GM19468 (cell line): Measurements from ENCODE around the gene SLC13A2.
A peak's percentile ranks its signal among the peaks of the same experiment; 100 is the strongest.

Source experiments
- ATAC-seq: cut with Tn5 transposase; IDR thresholded peaks from one replicate; pipeline ENCODE4 v1.9.1; 2021; ENCODE audit warnings: mild to moderate bottlenecking, moderate library complexity, moderate number of reproducible peaks; ENCODE audit not compliant: unreplicated experiment; ENCODE audit errors: extremely low read depth

The SLC13A2 gene

GRCh38 chr17:28470266-28470913 lies 3.1 kb upstream of the SLC13A2 start:
- ATAC-seq: no peak

DNA sequence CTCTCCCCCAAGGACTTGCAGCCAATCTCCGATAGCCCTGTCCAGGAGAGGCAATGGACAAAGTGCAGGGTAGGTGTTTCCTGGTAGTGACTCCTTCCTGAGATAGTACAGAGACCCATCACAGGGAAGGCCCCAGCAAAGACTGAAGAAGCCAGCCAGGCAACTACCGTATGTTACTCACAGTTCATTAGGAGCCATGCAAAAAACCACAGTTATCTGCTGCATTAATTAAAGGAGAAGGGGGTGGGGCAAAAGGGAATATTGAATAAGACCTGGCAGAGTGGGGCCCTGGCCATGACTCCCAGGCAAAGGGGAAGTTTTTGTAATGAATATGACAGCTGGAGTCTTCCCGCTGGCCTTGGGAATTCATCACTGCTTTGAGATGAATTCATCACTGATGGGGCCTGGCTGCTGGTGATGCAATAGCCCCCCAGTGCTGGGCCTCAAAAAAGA lies 2.5 kb upstream of the SLC13A2 start:
- no peak for ATAC-seq

- ATAC-seq: no peak
Observed at GRCh38 chr17:28471531-28472342, 1.7 kb upstream of the SLC13A2 start.

GRCh38 chr17:28472871-28473497 lies 460 bp upstream of the SLC13A2 start:
- no peak for ATAC-seq

DNA sequence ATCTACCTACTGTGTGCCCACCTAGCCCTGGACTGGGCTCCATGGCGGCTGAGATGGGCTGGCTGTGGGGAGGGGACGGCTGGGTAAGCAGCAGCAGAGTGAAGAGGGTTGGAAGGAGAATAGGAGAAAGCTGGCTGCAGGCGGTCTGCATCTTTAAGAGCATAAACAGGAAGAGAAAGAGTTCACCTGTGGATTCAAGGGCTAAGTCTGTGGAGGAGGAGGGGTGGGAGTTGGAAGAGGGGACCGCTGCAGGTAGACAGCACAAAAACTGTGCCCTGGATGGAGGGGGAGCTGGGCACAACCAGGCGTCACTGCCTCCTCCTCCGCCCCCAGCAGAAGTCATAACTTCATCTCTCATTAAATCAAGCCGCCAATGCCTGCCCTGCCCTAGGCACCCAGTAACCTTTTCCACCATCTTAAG lies 677 bp downstream of the SLC13A2 start:
- ATAC-seq: no peak

DNA sequence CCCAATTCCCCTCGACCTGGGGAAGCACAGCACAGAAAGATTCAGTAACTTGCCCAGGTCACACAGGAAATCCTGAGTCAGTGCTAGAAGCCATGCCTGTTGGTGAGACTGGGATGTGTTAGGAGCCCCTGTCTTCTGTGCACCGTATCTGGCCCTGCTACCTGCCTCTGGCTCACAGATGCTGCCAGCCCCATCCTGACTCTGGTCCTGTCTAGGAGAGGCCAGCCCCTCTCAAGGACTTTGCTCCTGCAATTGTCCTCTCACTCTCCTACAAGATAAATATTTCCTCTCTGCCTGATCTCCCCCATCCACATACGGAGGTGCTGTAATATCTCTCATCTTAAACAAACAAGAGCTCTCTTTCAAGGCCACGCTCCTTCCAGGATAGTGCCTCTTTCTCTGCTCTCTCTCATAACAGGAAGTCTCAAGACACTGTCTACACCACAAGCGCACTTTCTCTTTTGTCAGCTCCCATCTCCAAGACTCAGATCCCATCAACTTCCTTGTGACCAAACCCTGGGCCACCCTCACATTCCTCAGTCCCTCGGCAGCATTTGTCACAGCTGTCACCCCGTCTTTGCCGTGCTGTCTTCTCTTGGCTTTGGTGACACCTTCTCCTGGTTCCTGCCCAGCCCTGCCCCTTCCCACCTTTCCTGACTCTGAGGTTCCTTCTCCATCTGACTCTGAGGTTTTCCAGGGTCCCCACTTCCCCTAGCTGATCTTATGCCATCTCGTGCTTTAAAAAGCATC lies 1.9 kb downstream of the SLC13A2 start:
- ATAC-seq: no peak

- no peak for ATAC-seq
Observed at GRCh38 chr17:28476076-28476865, 2.8 kb downstream of the SLC13A2 start.

DNA sequence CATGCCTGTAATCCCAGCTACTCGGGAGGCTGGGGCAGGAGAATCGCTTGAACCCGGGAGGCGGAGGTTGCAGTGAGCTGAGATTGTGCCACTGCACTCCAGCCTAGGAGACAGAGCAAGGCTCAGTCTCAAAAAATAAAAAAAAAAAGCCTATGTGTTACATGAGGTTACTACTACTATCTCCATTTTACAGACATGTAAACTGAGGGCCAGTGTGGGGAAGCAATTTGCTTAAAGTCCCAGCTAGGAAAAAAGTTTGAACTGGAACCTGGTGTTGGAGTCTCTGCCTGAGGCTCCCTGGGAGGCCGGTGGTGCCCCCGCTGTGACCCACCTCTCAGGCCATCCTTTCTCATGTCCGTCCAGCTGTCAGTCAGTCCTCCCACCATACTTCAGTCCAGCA lies 4.5 kb downstream of the SLC13A2 start:
- no peak for ATAC-seq

GRCh38 chr17:28478712-28479615 lies 5.5 kb downstream of the SLC13A2 start:
- ATAC-seq: no peak

DNA sequence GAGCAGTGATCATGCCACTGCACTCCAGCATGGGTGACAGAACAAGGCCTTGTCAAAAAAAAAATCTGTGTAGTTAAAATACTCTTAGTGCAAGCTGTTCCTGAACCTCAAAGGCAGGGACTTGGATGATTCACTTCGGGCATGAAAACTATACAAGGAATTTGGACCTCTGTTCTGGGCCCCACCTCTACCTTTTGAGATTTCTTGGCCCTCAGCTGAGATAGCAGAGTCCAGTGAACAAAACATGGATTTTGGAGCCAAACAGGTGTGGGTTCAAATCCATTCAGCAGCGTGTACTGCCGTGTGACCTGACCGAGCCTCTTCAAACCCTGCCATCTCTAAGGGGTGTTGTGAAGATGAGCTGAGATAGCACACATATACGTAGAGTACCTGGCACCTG lies 6.8 kb downstream of the SLC13A2 start:
- no peak for ATAC-seq

DNA sequence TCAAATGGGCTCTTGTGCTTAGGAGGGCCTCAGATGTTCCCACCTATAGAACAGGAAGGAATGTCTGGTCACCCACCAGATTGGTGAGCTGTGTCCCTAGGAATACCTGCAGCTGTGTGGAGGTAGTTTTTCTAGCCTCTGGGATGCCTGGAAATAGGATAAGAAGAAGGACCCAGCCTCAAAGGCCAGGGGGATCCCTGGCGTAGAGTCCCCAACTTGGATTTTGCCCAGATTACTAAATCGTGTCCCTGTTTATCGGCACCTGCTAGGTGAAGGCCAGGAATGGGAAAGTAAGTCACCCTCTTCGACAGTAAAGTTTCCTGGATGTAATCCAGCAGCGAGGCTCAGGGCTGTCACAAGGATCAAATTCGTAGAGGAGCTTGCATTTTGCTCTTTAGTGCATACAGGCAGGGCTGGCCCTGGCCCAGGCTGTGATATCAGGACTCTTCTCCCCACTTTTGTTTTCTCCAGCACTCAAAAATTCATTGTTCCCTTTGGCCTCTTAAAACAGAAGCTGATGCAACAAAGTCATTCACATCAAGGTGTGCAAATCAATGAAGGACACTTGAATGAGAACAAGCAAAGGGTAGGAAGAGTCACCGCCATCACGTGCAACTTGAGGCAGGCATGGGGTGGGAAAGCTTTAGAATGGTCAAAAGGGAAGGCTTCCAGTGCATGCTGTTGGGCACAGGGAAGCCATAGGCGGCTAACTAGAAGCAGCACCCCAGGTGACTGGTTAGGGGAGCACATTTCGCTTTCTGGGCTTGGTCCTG lies 7.5 kb downstream of the SLC13A2 start:
- ATAC-seq: no peak

DNA sequence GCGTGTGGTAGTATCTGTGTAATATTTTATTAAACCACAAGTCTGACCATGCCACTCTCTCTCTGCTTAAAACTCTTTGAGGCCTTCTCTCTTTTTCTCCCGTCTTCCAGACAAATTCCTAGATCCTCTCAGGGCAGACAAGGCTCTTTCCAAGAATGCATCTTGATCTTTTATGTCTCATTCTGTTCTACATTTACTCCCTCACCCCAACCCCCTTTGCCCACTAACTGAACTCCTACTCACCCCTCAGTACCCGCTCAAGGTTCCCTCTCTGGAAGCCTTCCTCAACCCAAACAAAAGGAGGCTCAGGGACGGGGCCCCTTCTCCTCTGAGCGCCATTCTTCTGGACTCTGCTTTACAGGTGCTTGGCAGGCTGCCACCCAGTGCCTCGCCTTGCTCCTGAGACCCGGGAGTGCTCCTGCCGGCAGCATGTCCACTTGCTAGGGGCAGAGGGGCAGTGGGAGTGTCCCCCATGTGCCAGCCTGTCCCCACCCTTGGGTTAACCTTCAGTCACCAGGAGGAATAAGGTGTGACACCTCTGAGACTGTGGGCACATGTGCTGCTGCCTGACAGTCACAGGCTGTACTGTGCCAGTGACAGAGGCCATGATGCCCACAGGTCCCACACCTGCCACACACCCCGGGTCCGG lies 9.2 kb downstream of the SLC13A2 start:
- no peak for ATAC-seq

- peak; percentile 44 for ATAC-seq
Observed at GRCh38 chr17:28484296-28484695, 10.9 kb downstream of the SLC13A2 start.

- no peak for ATAC-seq
Observed at GRCh38 chr17:28485049-28485448, 11.6 kb downstream of the SLC13A2 start.

- ATAC-seq: no peak
Observed at GRCh38 chr17:28487881-28488532, 14.6 kb downstream of the SLC13A2 start.

DNA sequence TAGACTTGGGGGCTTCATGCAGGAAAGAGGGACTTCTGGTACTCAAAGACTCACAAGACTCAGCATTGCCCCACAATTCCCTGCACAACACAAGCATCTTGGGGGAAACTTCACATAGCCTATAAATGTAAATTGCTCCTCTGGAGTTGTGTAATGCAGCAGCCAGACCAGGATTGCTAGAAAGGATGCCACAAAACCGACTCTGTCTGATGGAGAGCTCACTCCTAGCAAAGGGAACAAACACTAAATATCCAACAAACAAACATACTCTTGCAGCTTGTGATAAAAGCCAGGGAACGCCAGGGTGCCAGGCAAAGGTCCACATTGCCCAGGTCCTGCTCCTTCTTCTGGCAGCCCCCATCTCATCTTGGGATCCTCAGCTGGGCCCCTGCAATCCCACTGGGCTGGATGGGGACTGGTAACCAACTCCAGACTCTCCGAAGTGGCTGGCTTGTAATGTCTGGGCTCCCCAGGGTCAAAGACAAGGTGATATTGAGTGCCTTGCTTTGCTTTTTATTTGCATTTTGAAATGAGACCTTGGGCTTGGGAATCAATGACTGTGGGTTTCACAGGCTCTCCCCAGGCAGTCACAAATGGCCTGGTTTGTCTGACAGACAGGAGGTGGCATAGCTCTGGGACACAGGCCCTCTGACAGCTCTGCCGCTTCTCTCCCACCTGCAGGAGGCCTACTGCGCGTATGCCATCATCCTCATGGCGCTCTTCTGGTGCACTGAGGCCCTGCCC lies 15.3 kb downstream of the SLC13A2 start:
- ATAC-seq: no peak
